Stimulated activated CD8-positive, alpha-beta memory T cell treated with anti-CD3 and anti-CD28 coated beads, Interleukin-4, amount 100 ng/mL, for 4 hours (primary cell): ENCODE measurements around the gene CAP1.
"Not testable (repeated sequence)": the region's sequence is repeated elsewhere in the genome, so short reads cannot be mapped to it uniquely, and the experiment has no call there.

Source experiments
- DNase-seq, 2 donors: peaks; one replicate each; pipeline ENCODE4 v3.0.0-alpha.2; 2020; ENCODE audit warnings: low read depth in 2 of 2, low spot score in 1 of 2

Gene CAP1

GRCh38 chr1:40030528-40031135, 9.9 kb upstream of the CAP1 start:
- DNase-seq = no peak

- DNase-seq = no peak
Measured at GRCh38 chr1:40032240-40032891, 8.2 kb upstream of the CAP1 start.

- no peak for DNase-seq
Measured at GRCh38 chr1:40034869-40035268, 5.7 kb upstream of the CAP1 start.

- no peak for DNase-seq
Measured at GRCh38 chr1:40036574-40036973, 4.0 kb upstream of the CAP1 start.

- not testable (repeated sequence) for DNase-seq
Measured at GRCh38 chr1:40037254-40037653, 3.3 kb upstream of the CAP1 start.

- DNase-seq = no peak
Measured at GRCh38 chr1:40038697-40039096, 1.8 kb upstream of the CAP1 start.

- no peak for DNase-seq
Measured at GRCh38 chr1:40039245-40039756, 1.2 kb upstream of the CAP1 start.

- DNase-seq = peak; percentile 41 to 53
Measured at GRCh38 chr1:40039757-40040510, 595 bp upstream of the CAP1 start.

- no peak for DNase-seq
Measured at GRCh38 chr1:40041466-40041838, 923 bp downstream of the CAP1 start.

GRCh38 chr1:40042341-40042740, 1.8 kb downstream of the CAP1 start:
- no peak for DNase-seq

GRCh38 chr1:40044110-40044509, 3.6 kb downstream of the CAP1 start:
- no peak for DNase-seq

- DNase-seq = no peak
Measured at GRCh38 chr1:40045182-40045581, 4.7 kb downstream of the CAP1 start.

GRCh38 chr1:40045766-40046165, 5.2 kb downstream of the CAP1 start:
- DNase-seq = no peak

- DNase-seq = no peak
Measured at GRCh38 chr1:40047276-40047675, 6.7 kb downstream of the CAP1 start.

GRCh38 chr1:40047769-40048168, 7.2 kb downstream of the CAP1 start:
- no peak for DNase-seq

GRCh38 chr1:40049725-40050124, 9.2 kb downstream of the CAP1 start:
- DNase-seq = no peak

GRCh38 chr1:40050863-40051262, 10.3 kb downstream of the CAP1 start:
- DNase-seq = no peak

GRCh38 chr1:40053138-40053887, 12.8 kb downstream of the CAP1 start:
- DNase-seq = no peak

- DNase-seq = no peak
Measured at GRCh38 chr1:40056519-40057309, 16.2 kb downstream of the CAP1 start.

- DNase-seq = no peak
Measured at GRCh38 chr1:40057310-40058030, 16.9 kb downstream of the CAP1 start.
